ENCODE data around the gene JAKMIP1. TPM values are rescaled to one million over a fixed set of nuclear protein-coding genes. Genes with fewer than 3 reads are reported as not detected.

Gene JAKMIP1
- total RNA-seq, 1 experiment from 2014 or later = not detected

GRCh38 chr4:5976431-5976830, 223.9 kb downstream of the JAKMIP1 start:
- CTCF ChIA-PET = interaction anchor here (0.6 to 0.7 kb wide), 2 partner anchors 153 to 163 kb away, joined by 3 read pairs; no protein-coding TSS in a partner anchor
- no peak for DNase-seq (ENCODE audit: unreplicated experiment)
- POLR2A ChIA-PET = no interaction called here
- H3K27me3 Mint-ChIP-seq (ENCODE audit: insufficient read depth, unreplicated experiment) = no peaks in the 10 kb centered on the region
- no TSS peak for BruUV-seq (replicated peaks)
- no peaks in the 10 kb centered on the region for H3K9me3 Mint-ChIP-seq (ENCODE audit: unreplicated experiment)
- no peak overlapping the region for H3K4me3 Mint-ChIP-seq (ENCODE audit: unreplicated experiment)
- H3K27ac Mint-ChIP-seq (ENCODE audit: low read depth, unreplicated experiment) = no peak overlapping the region
- no peak for TF ChIP-seq CTCF (IDR thresholded peaks at IDR 0.05; ENCODE audit: unreplicated experiment)
- no peaks in the 10 kb centered on the region for H3K4me1 Mint-ChIP-seq (ENCODE audit: insufficient read depth, unreplicated experiment)
- intact Hi-C loops (cut with micrococcal nuclease) = no loop called here
- peaks cover 5% of the 10 kb centered on the region for H3K36me3 Mint-ChIP-seq (ENCODE audit: insufficient read depth, unreplicated experiment)

Other genes starting within 250 kb of the JAKMIP1 start
- not detected in 2 replicates for gene C4orf50, start 182.1 kb downstream of the JAKMIP1 start, total RNA-seq (2022)
- gene WFS1, start 69.3 kb upstream of the JAKMIP1 start, total RNA-seq (2022) = 41.7 and 62.4 TPM in 2 replicates